Mononuclear cell (primary cell): ENCODE results near the gene EFNA1. TPM values are rescaled to one million over a fixed set of nuclear protein-coding genes. Genes with fewer than 3 reads are reported as not detected.

Experiments
- H3K27me3 ChIP-seq: 2 replicates; pipeline ENCODE4 v1.6.0; 2011; ENCODE audit warnings: low read length, control low read depth; ENCODE audit not compliant: insufficient read depth
- H3K4me1 ChIP-seq: 2 replicates; pipeline ENCODE4 v1.5.1; 2011; ENCODE audit warnings: mild to moderate bottlenecking, low read length, control low read depth; ENCODE audit not compliant: insufficient read depth
- H3K4me3 ChIP-seq: 2 replicates; pipeline ENCODE4 v1.5.1; 2011; ENCODE audit warnings: mild to moderate bottlenecking, low read length, moderate library complexity
- H3K9me3 ChIP-seq: 2 replicates; pipeline ENCODE4 v1.5.1; 2011; ENCODE audit warnings: low read depth, mild to moderate bottlenecking, control low read depth, low read length
- total RNA-seq: library from RNA; depleted of rRNA; stranded (reverse); fragments of >200 nt; gene quantifications from one replicate; pipeline ENCODE4 v1.2.3, GENCODE V29; 2012

The EFNA1 gene
- total RNA-seq: 0.84 TPM

DNA sequence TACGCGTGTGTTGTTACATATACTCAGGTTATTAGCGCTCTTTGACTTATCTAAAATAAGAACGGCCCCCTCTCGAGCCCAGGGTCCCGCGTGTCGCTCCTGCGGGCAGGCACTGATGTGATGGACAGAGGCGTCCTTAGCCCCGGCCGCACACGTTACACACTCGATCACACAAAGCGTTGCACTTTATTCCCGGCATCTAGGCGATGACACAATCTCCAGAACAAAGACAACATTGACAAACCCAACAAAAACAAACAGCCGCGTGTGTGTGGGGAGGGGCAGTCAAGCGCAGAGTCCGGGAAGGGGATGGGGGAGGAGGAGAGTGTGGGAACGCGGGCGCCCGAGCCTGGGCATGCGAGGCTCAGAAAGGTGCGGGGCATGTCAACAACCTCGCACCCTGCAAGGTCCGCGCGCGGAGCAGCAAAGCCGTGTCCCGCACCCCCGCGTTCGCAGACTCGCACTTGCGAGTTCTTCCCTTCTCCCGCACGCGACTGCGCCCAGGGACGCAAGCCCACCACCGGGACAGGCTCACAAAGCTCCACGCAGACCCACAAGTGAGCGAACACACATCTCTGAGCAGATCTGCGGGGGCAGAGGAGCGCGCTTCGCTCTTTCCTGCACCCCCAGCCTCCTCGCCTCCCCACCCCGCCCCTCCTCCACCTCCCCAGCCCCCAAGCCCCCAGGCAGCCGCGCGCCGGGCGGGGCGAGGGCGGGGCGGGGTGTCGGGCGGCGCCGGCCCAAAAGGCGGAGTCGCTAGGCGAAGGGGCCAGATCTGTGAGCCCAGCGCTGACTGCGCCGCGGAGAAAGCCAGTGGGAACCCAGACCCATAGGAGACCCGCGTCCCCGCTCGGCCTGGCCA lies at the start of gene EFNA1:
TSS of gene EFNA1 (plus strand) at position 772 of the 862 bp plus-strand sequence. CDS start 102 bp downstream, outside the sequence.
- Histone ChIP-seq H3K4me3 (peak within 1 kb of the TSS; percentile 21), H3K4me1 (peaks cover 30% of the 10 kb centered on the region), H3K9me3 (no peaks in the 10 kb centered on the region), H3K27me3 (peaks cover 47% of the 10 kb centered on the region)

DNA sequence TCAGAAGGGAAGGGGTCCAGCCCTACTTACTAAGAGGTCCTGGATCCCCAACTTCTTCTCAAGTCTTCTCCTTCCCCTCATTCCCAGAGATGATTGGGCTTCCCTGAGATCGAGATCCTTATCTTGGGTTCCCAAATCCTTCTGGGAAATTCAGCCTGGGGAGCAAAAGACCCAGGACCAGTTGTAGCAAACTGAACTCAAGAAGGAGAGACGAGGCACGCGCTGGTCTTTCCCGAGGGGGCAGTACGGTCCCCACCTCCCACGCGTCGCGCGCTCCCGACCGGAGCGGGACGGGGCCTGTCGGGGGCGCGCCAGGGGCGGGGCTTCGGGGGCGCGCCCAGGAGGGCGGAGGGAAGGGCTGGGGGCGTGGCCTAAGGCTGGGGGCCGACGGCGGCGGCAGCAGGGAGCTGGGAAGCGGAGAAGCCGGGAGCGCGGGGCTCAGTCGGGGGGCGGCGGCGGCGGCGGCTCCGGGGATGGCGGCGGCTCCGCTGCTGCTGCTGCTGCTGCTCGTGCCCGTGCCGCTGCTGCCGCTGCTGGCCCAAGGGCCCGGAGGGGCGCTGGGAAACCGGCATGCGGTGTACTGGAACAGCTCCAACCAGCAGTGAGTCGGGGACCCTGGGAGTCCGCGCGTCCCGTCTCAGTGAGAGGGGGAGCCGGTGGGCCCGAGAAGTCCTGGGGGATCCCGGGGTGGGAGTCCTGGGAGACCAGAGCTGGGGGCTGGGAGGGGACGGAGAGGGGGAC lies 49.0 kb upstream of the EFNA1 start, which contains the start of gene EFNA3:
TSS of gene EFNA3 (plus strand) at position 369 of the 741 bp plus-strand sequence. CDS start at position 474, 105 bp downstream.
- no peaks in the 10 kb centered on the region for H3K9me3 ChIP-seq
- no peak within 1 kb of the TSS for H3K4me3 ChIP-seq
- H3K4me1 ChIP-seq: peaks cover 52% of the 10 kb centered on the region
- H3K27me3 ChIP-seq: peaks cover 52% of the 10 kb centered on the region

GRCh38 chr1:155079210-155079486 lies 48.5 kb upstream of the EFNA1 start:
- H3K4me3 ChIP-seq: no peak overlapping the region
- H3K27me3 ChIP-seq: peaks cover 57% of the 10 kb centered on the region
- H3K4me1 ChIP-seq: peaks cover 55% of the 10 kb centered on the region
- H3K9me3 ChIP-seq: no peaks in the 10 kb centered on the region

- Histone ChIP-seq H3K4me1 (peaks cover 60% of the 10 kb centered on the region), H3K9me3 (no peaks in the 10 kb centered on the region), H3K27me3 (peaks cover 58% of the 10 kb centered on the region), H3K4me3 (no peak overlapping the region)
Observed at GRCh38 chr1:155079487-155080311, 48.0 kb upstream of the EFNA1 start.

GRCh38 chr1:155080312-155081228 lies 47.1 kb upstream of the EFNA1 start:
- Histone ChIP-seq H3K4me3 (no peak overlapping the region), H3K4me1 (peaks cover 63% of the 10 kb centered on the region), H3K9me3 (no peaks in the 10 kb centered on the region), H3K27me3 (peaks cover 58% of the 10 kb centered on the region)

DNA sequence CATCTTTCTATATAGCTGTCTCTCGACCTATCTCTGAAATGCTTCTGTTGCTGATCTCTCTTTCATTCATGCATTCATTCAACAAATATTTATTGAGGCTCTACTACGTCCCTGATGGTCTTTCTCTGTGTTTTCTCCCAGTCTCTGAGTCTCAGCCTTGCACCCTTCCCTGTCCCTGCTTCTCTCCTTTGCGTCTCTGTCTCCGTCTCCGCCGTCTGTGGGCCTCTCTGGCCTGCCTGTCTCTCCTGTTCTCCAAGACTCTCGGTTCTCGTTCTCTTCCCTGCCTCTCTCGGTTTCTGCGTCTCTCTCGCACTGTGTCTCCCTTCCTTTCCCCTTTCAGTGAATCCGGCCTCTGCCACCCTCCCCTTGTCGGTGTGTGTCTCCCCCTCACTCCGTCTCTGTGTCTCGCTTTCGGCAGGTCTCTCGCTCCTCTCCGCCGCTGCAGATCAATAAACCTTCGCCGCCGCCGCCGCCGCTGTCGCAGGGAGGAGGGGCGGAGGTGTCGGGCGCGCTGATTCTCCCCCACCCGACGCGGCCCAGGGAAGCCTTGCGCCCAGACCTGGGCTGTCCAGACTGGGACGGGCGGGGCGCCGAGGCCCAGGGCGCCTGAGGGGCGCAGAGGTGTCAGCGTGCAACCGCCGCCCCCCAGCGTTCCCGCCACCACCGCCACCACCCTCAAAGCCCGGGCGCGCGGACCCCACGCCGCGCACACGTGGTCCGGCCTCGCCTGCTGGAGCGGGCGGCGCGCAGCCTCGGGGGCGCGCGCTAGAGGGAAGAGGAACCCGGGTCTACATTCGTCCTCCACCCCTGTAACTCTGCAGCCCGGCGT lies 46.0 kb upstream of the EFNA1 start:
- Histone ChIP-seq H3K27me3 (peaks cover 58% of the 10 kb centered on the region), H3K4me3 (no peak overlapping the region), H3K9me3 (no peaks in the 10 kb centered on the region), H3K4me1 (peaks cover 74% of the 10 kb centered on the region)

- Histone ChIP-seq H3K4me3 (no peak overlapping the region), H3K27me3 (peaks cover 58% of the 10 kb centered on the region), H3K4me1 (peaks cover 76% of the 10 kb centered on the region), H3K9me3 (no peaks in the 10 kb centered on the region)
Observed at GRCh38 chr1:155082301-155083051, 45.2 kb upstream of the EFNA1 start.

- H3K4me1 ChIP-seq: peaks cover 76% of the 10 kb centered on the region
- no peak overlapping the region for H3K4me3 ChIP-seq
- H3K9me3 ChIP-seq: no peaks in the 10 kb centered on the region
- H3K27me3 ChIP-seq: peaks cover 54% of the 10 kb centered on the region
Observed at GRCh38 chr1:155083052-155083541, 44.6 kb upstream of the EFNA1 start.

- Histone ChIP-seq H3K4me1 (peaks cover 68% of the 10 kb centered on the region), H3K4me3 (no peak overlapping the region), H3K9me3 (no peaks in the 10 kb centered on the region), H3K27me3 (peaks cover 48% of the 10 kb centered on the region)
Observed at GRCh38 chr1:155083865-155084721, 43.6 kb upstream of the EFNA1 start.

GRCh38 chr1:155084722-155085503 lies 42.8 kb upstream of the EFNA1 start:
- Histone ChIP-seq H3K4me1 (peaks cover 60% of the 10 kb centered on the region), H3K4me3 (peak overlapping the region; percentile 73), H3K9me3 (no peaks in the 10 kb centered on the region), H3K27me3 (peaks cover 40% of the 10 kb centered on the region)

DNA sequence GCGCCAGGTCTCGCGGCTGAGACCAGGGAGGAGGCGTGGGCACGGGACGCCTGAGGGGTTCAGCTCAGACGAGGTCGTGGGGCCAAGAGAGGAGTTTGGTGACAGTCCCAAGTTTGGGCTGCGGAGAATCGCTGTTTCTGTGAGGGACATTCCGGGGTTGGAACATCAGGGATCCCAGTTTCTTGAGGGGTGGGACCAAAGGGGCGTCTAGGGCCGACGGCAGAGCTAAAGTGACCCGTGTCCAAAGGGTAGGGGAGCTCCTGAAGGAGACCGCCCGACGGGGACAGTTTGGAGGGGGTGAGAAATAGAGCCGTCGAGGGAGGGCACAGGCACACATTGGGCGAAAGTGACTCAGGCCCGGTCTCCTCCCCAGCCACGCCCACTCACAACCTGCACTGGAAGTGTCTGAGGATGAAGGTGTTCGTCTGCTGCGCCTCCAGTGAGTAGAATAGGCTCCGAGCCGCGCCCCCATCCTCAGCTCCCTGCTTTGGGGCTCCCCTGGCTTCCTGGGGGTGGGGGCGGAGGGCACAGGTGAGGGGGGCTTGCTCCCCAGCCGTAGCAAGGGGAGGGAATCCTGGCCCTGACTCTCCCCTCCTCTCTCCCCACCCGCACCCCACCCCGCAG lies 42.1 kb upstream of the EFNA1 start:
- H3K4me1 ChIP-seq: peaks cover 53% of the 10 kb centered on the region
- H3K4me3 ChIP-seq: peak overlapping the region; percentile 73
- peaks cover 34% of the 10 kb centered on the region for H3K27me3 ChIP-seq

More for the DNA sequence above, 42.1 kb upstream of the EFNA1 start:
- H3K9me3 ChIP-seq: no peaks in the 10 kb centered on the region
